K562 (cell line): Measurements from ENCODE around the gene SYNPO2. TPM values are rescaled to one million over a fixed set of nuclear protein-coding genes. Genes with fewer than 3 reads are reported as not detected.

ENCODE experiments used
- ATAC-seq: fragments of 200-7000 bp; cut with Tn5 transposase; 3 replicates; pipeline ENCODE4 v1.9.1; 2020; ENCODE audit warnings: moderate library complexity
- BruUV-seq: library from RNA; stranded (reverse); fragments of 400-500 nt; replicated peaks from 2 replicates; lab custom pipeline; 2021; lab: Mats Ljungman, UMichigan
- CTCF ChIA-PET: fragments of 300-600 bp; formaldehyde crosslinking; extraction: SDS; loops from one replicate; lab custom pipeline; 2021; ENCODE audit warnings: low intra/inter-chr PET ratio; lab: Yijun Ruan, JAX
- POLR2A ChIA-PET: fragments of 300-600, 350-650 bp; sonication (Branson Sonifier 250); formaldehyde crosslinking; extraction: SDS; loops from one replicate; lab custom pipeline; 2021; ENCODE audit warnings: antibody characterized with exemption, inconsistent platforms; lab: Yijun Ruan, JAX
- DNase-seq, 4 experiments: peaks; one replicate each; pipeline versions ENCODE4 v3.0.0 to v3.0.0-alpha.2; 2011 to 2018; ENCODE audit warnings: low spot score in 3 of 4, mixed read lengths in 3 of 4; ENCODE audit errors: extremely low read depth in 1 of 4
- FAIRE-seq: peaks from 2 replicates; lab custom pipeline; 2011; peaks lifted over from hg19 to GRCh38; lab: Jason Lieb, UNC
- H2AFZ ChIP-seq: 2 replicates; pipeline ENCODE4 v1.6.0; 2011; ENCODE audit warnings: low read depth, low read length, control low read depth, inconsistent platforms
- H3K27ac ChIP-seq: fragments of 200-600 bp; 3 replicates; pipeline ENCODE4 v1.8.0; 2011; ENCODE audit warnings: low read depth, mild to moderate bottlenecking, control low read depth, inconsistent platforms, low read length, moderate library complexity, mixed read lengths; ENCODE audit errors: extremely low read depth
- H3K27me3 ChIP-seq, 2 experiments: fragments of 300-600 bp in 1 of 2; 2 replicates in 1 of 2; 3 replicates in 1 of 2; pipeline versions ENCODE4 v1.6.0 to v1.8.0; 2011; ENCODE audit warnings: inconsistent platforms in 2 of 2, low read length in 2 of 2, mild to moderate bottlenecking in 1 of 2, mixed read lengths in 1 of 2, moderate library complexity in 1 of 2; ENCODE audit not compliant: control insufficient read depth in 2 of 2, insufficient read depth in 2 of 2
- H3K36me3 ChIP-seq: fragments of 300-600 bp; 3 replicates; pipeline ENCODE4 v1.8.0; 2011; ENCODE audit warnings: mild to moderate bottlenecking, low read length, inconsistent platforms; ENCODE audit not compliant: control insufficient read depth, insufficient read depth
- H3K4me1 ChIP-seq, 2 experiments: fragments of 200-600 bp in 1 of 2; replicated peaks in 1 of 2; 2 replicates in 1 of 2; 3 replicates in 1 of 2; pipeline versions ENCODE4 v1.5.1 to v1.8.0; 2011; ENCODE audit warnings: inconsistent platforms in 2 of 2, low read length in 2 of 2, mild to moderate bottlenecking in 1 of 2, mixed read lengths in 1 of 2, moderate library complexity in 1 of 2; ENCODE audit not compliant: control insufficient read depth in 2 of 2, insufficient read depth in 2 of 2
- H3K4me2 ChIP-seq: 2 replicates; pipeline ENCODE4 v1.6.1; 2011; ENCODE audit warnings: low read length, control low read depth, inconsistent platforms, mixed read lengths; ENCODE audit not compliant: insufficient read depth
- H3K4me3 ChIP-seq: fragments of 200-600 bp; sonication (generic), shearing (Covaris generic); 2 replicates; pipeline ENCODE4 v1.5.1; 2016; ENCODE audit warnings: control low read depth, inconsistent platforms
- H3K79me2 ChIP-seq: fragments of 200-600 bp; 3 replicates; pipeline ENCODE4 v1.8.0; 2011; ENCODE audit warnings: low read length, inconsistent platforms; ENCODE audit not compliant: control insufficient read depth, insufficient read depth
- H3K9ac ChIP-seq, 2 experiments: 2 replicates each; pipeline versions ENCODE4 v1.6.0 to v1.6.1; 2011; ENCODE audit warnings: low read depth in 2 of 2, low read length in 2 of 2, control low read depth in 1 of 2, inconsistent platforms in 1 of 2, mild to moderate bottlenecking in 1 of 2, mixed read lengths in 1 of 2; ENCODE audit not compliant: insufficient read depth in 1 of 2
- H3K9me1 ChIP-seq: one replicate; pipeline ENCODE4 v1.6.0; 2011; ENCODE audit warnings: inconsistent platforms, mild to moderate bottlenecking, low read length, moderate library complexity; ENCODE audit not compliant: control insufficient read depth, insufficient read depth
- H3K9me3 ChIP-seq: replicated peaks from 2 replicates; pipeline ENCODE4 v1.5.1; 2011; ENCODE audit warnings: low read depth, low read length, inconsistent platforms; ENCODE audit not compliant: control insufficient read depth, insufficient read depth
- H4K20me1 ChIP-seq: replicated peaks from 2 replicates; pipeline ENCODE4 v1.6.1; 2011; ENCODE audit warnings: low read length, inconsistent platforms, mixed read lengths; ENCODE audit not compliant: control insufficient read depth, insufficient read depth
- CBFA2T3 ChIP-seq: fragments of 450-650 bp; IDR thresholded peaks from 2 replicates; pipeline ENCODE4 v1.6.1; 2017
- ELK3 ChIP-seq: fragments of 450-650 bp; formaldehyde crosslinking; IDR thresholded peaks from 2 replicates; pipeline ENCODE4 v1.4.0; 2020; ENCODE audit warnings: mild to moderate bottlenecking
- HDAC6 ChIP-seq: IDR thresholded peaks from 2 replicates; pipeline ENCODE4 v1.6.1; 2012; ENCODE audit warnings: low read depth, mild to moderate bottlenecking, control low read depth, inconsistent platforms, low read length, moderate library complexity
- HIVEP1 ChIP-seq: fragments of 250-450 bp; sonication (Bioruptor Pico); IDR thresholded peaks from 2 replicates; pipeline ENCODE4 v1.4.0; 2020; ENCODE audit warnings: mild to moderate bottlenecking
- KLF6 ChIP-seq: fragments of 250-450 bp; sonication (Bioruptor Pico); IDR thresholded peaks from 2 replicates; pipeline ENCODE4 v1.4.0; 2020; ENCODE audit warnings: mild to moderate bottlenecking, moderate library complexity, borderline replicate concordance
- LCOR ChIP-seq: sonication (generic); formaldehyde crosslinking; IDR thresholded peaks from 2 replicates; pipeline ENCODE4 v1.8.0; 2022; ENCODE audit warnings: mild to moderate bottlenecking, missing genetic modification reagents
- MECOM ChIP-seq: fragments of 250-450 bp; sonication (Bioruptor Pico); IDR thresholded peaks from 2 replicates; pipeline ENCODE4 v1.8.0; 2022; ENCODE audit warnings: inconsistent platforms
- PKNOX1 ChIP-seq: fragments of 450-650 bp; IDR thresholded peaks from 2 replicates; pipeline ENCODE4 v1.6.1; 2016
- ZNF232 ChIP-seq: sonication (generic); formaldehyde crosslinking; IDR thresholded peaks from 2 replicates; pipeline ENCODE4 v1.8.0; 2022; ENCODE audit warnings: mild to moderate bottlenecking, missing genetic modification reagents
- ZNF316 ChIP-seq: fragments of 450-650 bp; IDR thresholded peaks from 2 replicates; pipeline ENCODE4 v1.6.1; 2016
- ZNF507 ChIP-seq: conservative IDR thresholded peaks from 2 replicates; pipeline ENCODE4 v1.6.1; 2017; ENCODE audit warnings: missing genetic modification characterization, missing compliant biosample characterization
- ZNF740 ChIP-seq, 3 experiments: fragments of 200-800 bp in 1 of 3; sonication (Bioruptor generic) in 1 of 3; sonication (generic) in 1 of 3; formaldehyde crosslinking in 1 of 3; IDR thresholded peaks; 2 replicates each; pipeline versions ENCODE4 v1.6.1 to v1.8.0; 2016 to 2022; ENCODE audit warnings: mild to moderate bottlenecking in 2 of 3, missing compliant biosample characterization in 2 of 3, missing genetic modification characterization in 2 of 3, missing genetic modification reagents in 1 of 3
- WGBS: fragments of 100-300 bp; shearing (Covaris generic); methylation state at CpG from one replicate; pipeline ENCODE4 v1.1.6; 2016; ENCODE audit warnings: low coverage, mixed read lengths; ENCODE audit not compliant: insufficient coverage; ENCODE audit errors: missing lambda C conversion rate; 5-methylcytosine and 5-hydroxymethylcytosine counted together
- in situ Hi-C: fragments of 300-500 bp; cut with MboI; formaldehyde crosslinking; loops from 4 replicates; pipeline ENCODE4 v1.15.0; 2018; ENCODE audit warnings: inconsistent platforms, mixed read lengths
- intact Hi-C: fragments of 100-400 bp; cut with micrococcal nuclease; formaldehyde crosslinking; loops from 2 replicates; pipeline ENCODE4 v1.14.2; 2022
- polyA plus RNA-seq, 8 experiments: library from polyadenylated mRNA; depleted of rRNA in 4 of 8; stranded (reverse) in 5 of 8; unstranded in 3 of 8; fragments of >200 nt; fragmentation: Nextera tagmentation in 2 of 8; fragmentation: Illumina TruSeq in 1 of 8; extraction: Ambion mirVana in 2 of 8; extraction: Trizol in 1 of 8; gene quantifications; 2 replicates each; pipeline versions ENCODE4 v1.2.1 to v1.2.3, GENCODE V29; 2011 to 2014; ENCODE audit warnings: inconsistent platforms in 1 of 8, missing spikeins in 1 of 8
- total RNA-seq, 7 experiments: library from RNA; depleted of rRNA in 6 of 7; stranded (reverse); fragments of >200 nt in 6 of 7; fragmentation: Illumina TruSeq in 2 of 7; extraction: Trizol in 2 of 7; gene quantifications; 2 replicates each; pipeline versions ENCODE4 v1.2.1 to v1.2.3, GENCODE V29; 2011 to 2021; ENCODE audit warnings: low replicate concordance in 1 of 7

Gene SYNPO2
- total and polyA plus RNA-seq, 9 of the 15 experiments (the other 6 are each of a cell fraction or from before 2014, with no cell fraction given): 0.03 to 0.18 TPM; not detected in 7

GRCh38 chr4:119011607-119011988 lies 122.9 kb downstream of the SYNPO2 start:
- FAIRE-seq: no peak
- no peak for DNase-seq
- in situ Hi-C loops (no loop called here), intact Hi-C loops (no loop called here)
- no TSS peak for BruUV-seq
- H3K4me3 ChIP-seq: no peak overlapping the region
- no peak overlapping the region for H3K4me2 ChIP-seq
- no peaks in the 10 kb centered on the region for H4K20me1 ChIP-seq
- H2AFZ ChIP-seq: no peak overlapping the region
- 0% methylated on average over 1 of the region's 1 CpG for WGBS
- POLR2A ChIA-PET: interaction anchor here (0.7 kb wide), 1 partner anchor 481 kb away, joined by 3 read pairs; no protein-coding TSS in a partner anchor
- no peaks in the 10 kb centered on the region for H3K9me1 ChIP-seq
- H3K79me2 ChIP-seq: no peaks in the 10 kb centered on the region
- no peaks in the 10 kb centered on the region for H3K4me1 ChIP-seq
- H3K9me3 ChIP-seq: no peaks in the 10 kb centered on the region
- TF ChIP-seq ZNF740 (CRISPR knock-in tag; IDR thresholded peaks at IDR 0.05): no peak
- no peak for TF ChIP-seq ZNF740 (tag; IDR thresholded peaks at IDR 0.05)
- TF ChIP-seq PKNOX1: no peak
- TF ChIP-seq HDAC6: no peak
- TF ChIP-seq ZNF507: no peak
- TF ChIP-seq ELK3 (CRISPR knock-in tag): no peak
- TF ChIP-seq LCOR: no peak
- TF ChIP-seq ZNF232 (CRISPR knock-in tag): no peak
- TF ChIP-seq KLF6 (CRISPR knock-in tag): no peak
- no peak for TF ChIP-seq MECOM (CRISPR knock-in tag)
- TF ChIP-seq ZNF316: no peak
- TF ChIP-seq HIVEP1 (CRISPR knock-in tag): no peak
- TF ChIP-seq CBFA2T3: no peak
- H3K27me3 ChIP-seq: no peaks in the 10 kb centered on the region
- no peaks in the 10 kb centered on the region for H3K36me3 ChIP-seq
- ATAC-seq: no peak
- CTCF ChIA-PET: no interaction called here
- H3K9ac ChIP-seq: no peak overlapping the region
- H3K27ac ChIP-seq: no peak overlapping the region
